GM18867 (cell line): ENCODE data around the gene PACS1.
"Not testable (repeated sequence)": the region's sequence is repeated elsewhere in the genome, so short reads cannot be mapped to it uniquely, and the experiment has no call there.

Source experiments
- ATAC-seq: cut with Tn5 transposase; IDR thresholded peaks from one replicate; pipeline ENCODE4 v1.9.1; 2021; ENCODE audit warnings: mild to moderate bottlenecking, moderate library complexity; ENCODE audit not compliant: unreplicated experiment

Gene PACS1

DNA sequence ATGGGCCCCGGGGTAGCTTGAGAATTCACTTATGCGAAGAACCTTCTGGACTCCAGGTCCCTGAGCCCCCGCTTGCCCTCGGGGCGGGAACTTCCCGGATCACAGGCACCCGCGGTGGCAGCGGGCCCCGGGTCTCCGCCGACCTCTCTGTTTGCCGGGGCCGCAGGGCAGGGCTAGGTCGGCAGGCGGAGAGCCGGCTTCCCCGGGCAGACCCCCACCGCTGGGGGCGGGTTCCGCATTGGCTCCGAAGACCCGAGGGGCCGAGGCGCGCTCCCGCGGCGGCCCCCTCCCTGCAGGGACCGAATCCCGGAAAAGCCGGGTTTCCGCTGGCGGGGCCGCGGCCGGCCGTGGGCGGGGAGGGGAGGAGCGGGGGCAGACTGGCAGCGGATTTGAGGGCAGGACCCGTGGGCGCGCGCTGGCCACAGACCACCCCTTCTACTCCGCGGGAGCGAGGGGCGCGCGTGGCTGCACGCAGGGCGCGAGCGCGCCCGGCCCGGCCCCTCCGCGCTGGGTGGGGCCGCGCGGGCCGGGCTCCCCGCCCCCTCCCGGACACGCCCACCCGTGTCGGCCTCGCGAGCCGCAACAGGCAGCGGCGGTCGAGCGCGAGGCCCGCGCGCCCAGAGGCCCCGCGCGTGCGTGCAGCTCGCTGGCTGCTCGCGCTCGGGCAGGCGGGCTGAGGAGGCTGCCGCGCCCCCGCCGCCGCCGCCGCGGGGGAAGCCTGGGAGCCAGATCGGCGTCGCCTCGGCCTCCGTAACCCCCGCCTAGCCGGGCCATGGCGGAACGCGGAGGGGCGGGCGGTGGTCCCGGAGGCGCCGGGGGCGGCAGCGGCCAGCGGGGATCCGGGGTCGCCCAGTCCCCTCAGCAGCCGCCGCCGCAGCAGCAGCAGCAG is at the start of gene PACS1:
Gene PACS1, plus strand, starts transcription at position 558 of the 889 bp plus-strand sequence. Its CDS starts 215 bp downstream, at position 773.
- ATAC-seq: peak; percentile 60

DNA sequence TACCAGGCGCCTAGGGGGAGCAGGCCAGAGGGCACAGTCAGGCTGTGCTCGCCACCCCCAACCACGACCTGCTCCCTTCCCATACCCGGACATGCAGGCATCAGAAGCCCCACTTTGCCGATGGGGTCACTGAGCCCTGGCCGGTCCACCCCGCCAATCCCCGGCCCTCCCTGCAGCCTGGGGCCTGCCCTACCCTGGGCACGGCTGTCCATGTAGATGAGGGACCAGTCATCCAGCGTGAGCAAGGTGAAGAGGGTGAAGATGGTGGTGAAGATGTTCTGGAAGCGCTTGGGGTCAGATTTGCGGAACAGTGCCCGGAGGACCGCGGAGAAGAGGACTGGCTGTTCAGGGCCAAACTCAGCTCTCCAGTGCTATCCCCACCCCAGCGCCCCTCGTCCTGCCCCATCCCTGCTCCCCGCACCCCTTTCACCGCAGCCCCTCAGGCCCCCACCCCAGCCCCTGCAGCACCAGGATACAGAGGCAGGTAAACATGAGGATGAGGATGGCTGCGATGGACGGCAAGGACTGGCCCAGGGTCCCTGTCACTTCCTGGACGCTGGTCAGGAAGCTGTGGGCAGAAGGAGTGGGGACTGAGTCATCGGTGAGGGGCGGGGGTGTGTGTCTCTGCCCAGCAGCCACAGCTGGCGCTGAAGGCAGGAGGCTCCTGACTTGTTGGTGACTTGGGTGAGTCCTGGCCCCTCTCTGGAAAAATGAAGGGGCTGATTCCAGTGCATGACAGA is 49.3 kb upstream of the PACS1 start:
- no peak for ATAC-seq

DNA sequence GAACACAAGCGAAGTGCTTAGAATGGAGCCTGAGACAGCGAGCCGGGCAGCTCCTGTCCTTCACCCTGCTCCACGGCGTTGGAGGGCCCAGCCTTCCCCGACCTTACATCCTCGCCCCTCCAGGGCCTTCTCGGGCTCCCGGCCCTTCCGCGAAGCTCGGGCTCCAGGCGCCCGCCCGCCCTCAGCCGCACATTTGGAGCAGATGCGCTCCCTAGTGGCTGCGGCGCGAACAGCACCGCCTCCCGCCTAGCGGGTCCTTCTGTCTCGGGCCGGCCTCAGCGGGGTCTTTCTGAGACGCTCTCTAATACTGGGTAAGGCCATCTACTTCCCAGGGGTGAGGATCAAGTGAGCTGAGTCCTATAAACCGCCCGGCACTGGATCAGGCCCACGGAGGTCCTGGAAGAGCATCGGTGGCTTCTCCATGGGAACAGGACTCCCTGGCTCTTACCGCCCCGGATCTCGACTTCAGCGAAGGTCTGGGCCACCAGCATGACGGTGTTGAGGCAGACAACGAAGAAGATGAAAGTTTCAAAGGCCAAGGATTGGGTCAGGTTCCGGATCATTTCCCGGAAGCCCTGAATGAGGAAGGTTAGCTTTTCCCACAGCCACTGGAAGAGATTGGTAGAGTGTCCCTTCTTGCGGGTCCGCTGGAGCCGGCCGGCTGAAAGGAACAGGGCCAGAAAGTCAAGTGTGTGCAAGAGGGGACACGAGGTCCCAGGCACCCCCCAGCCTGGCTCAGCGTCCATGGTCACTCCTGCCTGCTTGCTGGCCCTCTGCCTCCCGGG is 47.5 kb upstream of the PACS1 start:
- peak; percentile 50 for ATAC-seq

DNA sequence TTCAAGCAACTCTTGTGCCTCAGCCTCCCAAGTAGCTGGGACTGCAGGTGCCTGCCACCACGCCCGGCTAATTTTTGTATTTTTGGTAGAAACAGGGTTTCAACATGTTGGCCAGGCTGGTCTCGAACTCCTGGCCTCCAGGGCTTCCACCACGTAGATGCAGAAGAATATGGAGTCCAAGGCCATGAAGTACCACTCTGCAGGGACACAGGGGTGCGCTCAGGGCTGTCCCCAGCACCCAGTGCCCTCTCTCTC is 47.0 kb upstream of the PACS1 start:
- not testable (repeated sequence) for ATAC-seq

DNA sequence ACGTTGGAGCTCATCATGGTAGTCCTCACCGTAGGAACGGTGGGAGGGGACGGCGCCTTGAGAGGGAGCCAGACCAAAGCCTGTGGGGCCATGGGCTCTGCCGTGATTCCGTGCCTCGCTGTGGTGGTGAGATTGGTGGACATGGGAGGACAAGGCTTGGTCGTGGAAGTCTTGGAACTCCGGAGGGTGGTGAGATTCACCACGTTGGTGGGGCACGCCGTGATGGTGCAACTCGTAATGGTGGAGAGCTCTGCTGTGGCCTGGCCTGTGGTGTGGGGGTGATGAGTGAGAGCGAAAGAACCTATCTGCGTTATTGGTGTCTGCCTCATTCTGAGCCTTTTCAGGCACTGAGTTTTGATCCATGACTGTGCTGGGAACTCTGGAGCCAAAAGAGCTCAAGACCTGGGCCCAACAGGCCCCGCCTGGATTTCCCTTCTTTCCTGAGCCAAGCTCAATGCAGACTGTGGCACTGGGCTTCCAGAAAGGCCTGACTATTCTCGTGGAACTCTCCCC is 44.0 kb upstream of the PACS1 start, which contains the start of gene CATSPER1:
Gene CATSPER1, minus strand, starts transcription at position 463 of the 513 bp plus-strand sequence. Its CDS starts 100 bp downstream, at position 363.
- no peak for ATAC-seq

DNA sequence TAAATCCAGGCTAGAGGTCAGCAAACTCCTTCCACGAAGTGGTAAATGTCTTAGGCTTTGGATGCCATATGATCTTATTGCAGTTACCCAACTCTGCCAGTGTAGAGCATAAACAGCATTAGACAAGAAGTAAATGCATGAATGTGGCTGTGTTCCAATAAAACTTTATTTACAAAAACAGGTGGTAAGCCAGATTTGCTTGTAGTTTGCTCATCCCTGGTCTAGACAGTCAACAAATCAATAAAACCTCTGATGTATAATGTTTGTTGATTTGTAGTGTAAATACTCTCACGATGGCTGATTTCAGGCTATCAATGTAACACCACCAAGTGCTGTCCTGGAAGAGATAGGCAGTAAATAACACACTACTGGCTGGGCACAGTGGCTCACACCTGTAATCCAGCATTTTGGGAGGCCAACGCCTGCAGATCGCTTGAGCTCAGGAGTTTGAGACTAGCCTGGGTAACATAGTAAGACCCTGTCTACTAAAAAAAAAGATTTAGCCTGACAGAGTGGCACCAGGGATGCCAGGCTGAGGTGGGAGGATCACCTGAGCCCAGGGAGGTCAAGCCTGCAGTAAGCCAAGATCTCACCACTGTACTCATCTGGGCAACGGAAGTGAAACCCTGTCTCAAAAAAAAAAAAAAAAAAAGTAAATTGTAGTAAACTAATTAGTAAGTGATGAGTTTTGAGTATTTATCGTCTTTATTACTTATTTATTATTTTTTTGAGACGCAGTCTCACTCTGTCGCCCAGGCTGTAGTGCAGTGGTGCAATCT is 36.9 kb upstream of the PACS1 start:
- ATAC-seq: no peak

DNA sequence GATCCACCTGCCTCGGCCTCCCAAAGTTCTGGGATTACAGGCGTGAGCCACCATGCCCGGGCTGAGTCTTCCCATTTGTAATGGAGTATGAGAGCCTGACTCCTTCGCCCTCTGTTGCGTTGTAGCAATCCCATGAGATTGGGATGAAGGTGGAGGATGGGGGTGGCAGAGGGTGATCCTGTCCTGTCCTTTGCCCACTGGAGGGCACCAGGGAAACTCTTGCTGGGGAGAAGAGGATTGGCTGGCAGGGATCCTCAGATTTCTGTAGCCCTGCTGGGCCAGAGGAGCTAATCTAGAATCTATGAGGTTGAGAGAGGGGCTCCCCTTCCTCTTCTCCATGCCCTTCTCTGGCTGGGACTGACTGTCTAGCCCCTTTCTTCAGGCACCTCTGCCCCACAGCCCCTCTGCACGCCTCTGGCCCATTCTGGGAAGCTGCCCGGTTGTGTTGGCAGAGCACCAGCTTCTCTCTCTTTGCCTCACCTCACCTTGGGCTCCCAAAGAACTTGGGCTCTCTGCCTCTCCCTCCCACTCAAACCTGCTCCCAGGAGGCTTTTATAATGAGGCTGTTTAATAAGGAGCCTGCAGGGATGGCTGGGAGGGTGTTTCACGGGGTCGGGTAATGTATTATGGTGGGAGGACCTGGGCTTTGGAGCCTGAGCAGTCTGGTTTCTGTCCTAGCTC is 34.3 kb upstream of the PACS1 start:
- no peak for ATAC-seq

DNA sequence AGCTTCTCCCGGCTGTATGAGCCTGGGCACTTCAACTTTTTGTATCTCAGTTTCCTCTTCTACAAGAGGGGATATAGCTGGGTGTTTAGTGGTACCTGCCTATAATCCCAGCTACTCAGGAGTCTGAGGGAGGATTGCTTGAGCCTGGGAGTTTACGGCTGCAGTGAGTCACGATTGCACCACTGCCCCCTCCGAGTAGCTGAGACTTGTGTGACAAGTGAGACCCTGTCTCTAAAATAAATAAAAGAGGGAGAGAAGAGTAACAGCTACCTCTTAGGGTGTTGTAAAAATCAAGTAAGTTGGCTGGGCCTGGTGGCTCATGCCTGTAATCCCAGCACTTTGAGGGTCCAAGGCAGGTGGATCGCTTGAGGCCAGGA is 33.8 kb upstream of the PACS1 start:
- no peak for ATAC-seq

DNA sequence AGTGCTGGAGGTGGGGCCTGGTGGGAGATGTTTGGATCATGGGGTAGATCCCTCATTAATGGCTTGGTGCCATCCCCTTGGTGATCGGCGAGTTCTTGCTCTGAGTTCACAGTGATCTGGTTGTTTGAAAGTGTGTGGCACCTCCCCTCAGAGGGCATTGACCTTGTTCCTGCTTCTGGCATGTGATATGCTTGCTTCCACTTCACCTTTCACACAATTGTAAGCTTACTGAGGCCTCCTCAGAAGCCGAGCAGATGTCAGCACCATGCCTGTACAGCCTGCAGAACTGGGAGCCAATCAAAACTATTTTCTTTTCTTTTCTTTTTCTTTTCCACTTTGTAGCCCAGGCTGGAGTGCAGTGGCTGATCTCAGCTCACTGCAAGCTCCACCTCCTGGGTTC is 32.7 kb upstream of the PACS1 start:
- ATAC-seq: no peak

DNA sequence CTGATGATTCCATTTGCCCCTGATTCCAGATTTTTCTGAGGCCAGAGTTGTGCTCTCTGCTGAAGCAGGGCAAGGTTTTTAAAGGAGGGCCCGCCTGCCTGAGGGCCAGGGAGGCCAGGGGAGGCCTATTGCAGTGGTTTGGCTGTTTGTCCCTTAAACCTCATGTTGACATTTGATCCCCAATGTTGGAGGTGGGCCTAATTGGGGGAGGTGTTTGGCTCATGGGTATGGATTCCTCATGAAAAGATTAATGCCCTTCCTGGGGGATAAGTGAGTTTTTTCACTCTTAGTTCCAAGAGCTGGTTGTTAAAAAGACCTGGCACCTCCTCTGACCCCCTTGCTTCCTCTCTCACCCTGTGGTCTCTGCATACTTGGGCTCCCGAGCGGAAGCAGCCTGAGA is 30.3 kb upstream of the PACS1 start:
- ATAC-seq: no peak

DNA sequence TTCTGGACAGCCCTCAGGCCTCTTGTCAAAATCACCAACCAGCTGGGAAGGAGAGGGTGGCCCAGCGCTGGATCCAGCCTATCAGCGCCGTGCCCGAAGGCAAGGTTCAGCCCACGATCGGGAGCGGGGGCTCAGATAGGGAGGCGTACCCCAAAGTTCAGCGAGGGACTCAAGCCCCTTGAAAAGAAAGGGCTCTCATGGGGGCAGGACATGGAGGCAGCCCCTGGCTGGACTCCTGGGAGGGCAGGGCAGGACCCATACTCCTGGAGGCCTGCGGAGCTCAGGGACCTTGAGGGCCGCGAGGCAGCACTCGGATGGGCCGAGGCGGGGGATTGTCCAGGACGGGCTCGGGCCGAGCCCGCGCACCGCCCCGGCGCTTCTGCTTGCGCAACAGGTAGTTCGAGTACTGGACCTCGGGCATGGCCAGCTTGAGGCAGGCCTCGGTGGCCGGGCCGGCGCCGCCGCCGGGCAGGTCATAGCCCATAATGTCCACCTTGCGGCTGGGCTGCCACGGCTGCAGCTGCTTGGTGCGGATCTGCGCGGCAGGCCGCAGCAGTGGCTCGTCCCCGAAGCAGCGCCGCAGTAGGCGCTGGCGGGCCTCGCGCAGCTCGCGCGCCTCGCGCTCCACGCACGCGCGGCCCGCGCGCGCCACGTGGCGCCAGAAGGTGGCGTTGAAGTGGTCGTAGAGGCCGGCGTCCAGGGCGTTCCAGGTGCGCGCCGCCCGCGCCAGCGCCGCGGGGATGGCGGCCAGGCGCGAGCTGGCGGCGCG is 27.7 kb upstream of the PACS1 start:
- no peak for ATAC-seq

DNA sequence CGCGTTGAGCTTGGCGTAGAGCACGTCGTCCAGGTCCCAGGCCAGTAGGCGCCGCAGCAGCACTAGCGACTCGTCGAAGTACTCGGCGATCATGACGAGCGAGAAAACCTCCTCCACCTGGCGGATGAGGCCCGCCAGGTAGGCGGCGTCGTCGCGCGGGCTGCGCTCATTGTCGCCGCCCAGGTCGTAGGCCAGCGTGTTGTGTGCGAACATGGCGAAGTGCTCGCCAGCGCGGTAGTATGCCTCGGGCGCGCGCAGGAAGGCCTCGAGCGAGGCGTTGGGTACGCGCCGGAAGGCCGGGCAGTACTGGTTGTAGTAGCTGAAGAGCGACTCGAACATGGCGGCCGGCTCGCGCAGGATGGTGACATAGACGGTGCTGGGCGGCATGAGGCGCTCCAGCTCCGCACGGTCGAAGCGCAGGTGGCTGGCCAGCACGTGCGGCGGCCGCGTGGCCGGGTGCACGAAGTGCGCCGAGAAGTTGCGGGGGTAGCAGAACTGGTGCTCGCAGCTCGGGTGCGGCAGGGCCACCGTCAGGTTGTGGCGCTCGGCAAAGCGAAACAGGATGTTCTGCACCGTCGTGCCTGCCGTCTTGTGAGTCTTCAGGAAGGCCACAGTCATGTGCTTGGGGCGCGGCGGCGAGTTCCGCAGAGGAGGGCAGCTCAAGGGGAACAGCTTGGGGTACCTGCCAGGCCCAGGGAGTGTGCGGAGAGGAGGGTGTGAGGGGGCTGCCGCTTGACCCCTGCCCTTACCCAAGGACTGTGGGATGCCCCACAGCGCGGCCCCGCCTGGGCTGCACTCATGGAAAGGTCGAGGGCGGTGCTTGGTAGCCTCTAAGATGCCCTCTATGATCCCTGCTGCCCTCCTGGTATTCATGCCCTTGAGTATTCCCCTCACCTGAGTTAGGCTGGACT is 26.8 kb upstream of the PACS1 start:
- ATAC-seq: no peak

DNA sequence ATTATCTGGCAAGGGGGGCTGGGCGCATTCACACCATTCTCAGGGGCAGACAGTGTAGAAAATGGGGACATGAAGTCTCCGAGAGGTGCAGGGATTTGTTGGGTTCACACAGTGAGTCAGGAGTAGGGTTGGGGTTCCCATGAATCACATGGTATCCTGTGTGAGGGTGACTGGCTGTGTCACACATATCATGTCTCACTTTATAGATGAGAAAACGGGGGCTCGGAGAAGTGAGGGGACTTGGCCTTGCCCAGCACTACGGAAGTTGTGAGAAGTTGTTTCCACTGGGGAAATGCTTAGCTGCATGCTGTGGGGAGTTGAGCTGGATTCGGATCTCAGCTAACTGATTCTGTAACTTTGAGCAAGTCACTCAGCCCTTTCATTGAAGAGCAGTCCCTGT is 25.3 kb upstream of the PACS1 start:
- ATAC-seq: peak; percentile 17

DNA sequence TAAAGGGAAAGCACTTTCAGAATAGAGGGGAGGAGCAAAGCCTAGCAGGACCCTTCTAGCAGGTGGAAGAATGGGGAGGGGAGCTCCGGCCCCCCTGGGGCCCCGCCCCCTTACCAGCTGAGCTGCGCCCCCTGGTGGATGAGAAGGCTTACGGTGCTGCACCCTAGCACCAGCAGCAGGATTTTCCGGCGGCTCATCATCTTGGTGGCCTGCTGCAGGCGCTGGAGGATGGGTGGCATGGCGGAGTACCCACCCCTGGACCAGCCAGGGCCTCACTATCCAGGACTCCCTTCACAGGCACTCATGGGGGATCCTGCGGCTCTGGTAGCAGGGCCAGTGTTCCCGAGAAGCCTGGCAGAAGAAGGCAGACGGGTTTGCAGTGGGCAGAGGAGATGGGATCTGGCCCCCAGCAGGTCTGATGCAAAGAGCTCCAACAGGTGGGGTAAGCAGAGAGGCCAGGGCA is 24.9 kb upstream of the PACS1 start:
- ATAC-seq: peak; percentile 71

DNA sequence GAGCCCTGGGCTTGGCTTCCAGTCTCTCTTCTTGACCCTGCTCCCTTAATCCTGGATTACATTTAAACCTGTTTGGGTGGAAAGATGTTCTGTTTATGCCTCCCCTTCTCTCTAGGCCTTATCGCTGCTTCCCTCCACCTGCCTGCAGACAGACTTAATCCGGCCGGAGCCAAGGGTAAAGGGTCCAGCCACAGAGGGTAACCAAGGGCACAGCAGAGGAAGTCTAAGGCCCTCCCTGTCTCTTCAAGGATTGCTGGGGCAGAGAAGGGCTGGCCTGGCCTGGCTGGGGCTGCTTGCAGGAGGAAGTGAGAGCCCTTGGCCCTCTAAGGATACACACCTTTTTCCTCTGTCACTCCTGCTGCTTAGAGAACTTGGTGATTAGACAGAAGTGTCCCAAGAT is 23.2 kb upstream of the PACS1 start:
- no peak for ATAC-seq

DNA sequence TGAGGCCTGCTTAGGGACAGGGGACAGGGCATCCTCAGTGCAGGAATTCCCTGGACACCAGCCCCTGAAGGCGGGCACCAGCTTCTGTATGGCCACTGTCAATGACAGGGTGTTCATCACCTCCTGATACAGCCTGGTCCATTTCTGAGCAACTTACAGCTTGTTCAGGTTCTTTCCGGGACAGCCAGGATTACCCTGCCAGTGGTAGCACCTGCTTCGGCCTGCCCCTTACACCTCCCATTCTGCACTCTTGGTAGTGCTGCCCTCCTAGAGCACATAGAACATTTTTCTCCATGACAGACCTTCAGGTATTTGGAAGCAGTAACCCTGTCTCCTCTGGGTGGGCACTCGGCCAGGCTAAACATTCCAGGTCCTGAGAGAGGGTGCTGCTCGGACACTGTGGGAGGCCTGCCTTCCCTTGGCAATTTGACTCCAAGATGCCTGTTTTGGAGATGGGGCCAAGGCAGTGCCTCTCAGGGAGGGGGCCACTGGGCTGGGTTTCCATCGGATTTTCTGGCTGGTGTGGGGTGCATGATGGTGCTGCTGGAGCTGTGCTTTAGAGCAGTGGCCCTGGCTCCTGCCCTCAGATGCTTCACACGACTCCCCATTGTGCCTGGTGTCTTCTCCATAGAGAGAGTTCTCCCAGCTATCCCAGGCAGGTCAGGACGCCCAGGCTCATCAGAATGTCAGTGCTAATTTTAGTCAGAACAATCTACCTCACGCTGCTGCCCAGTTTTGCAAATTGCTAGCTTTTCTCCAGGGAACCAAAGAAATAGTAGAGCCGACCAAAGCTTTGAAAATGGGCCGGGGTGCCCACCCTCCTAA is 22.3 kb upstream of the PACS1 start:
- no peak for ATAC-seq
